Measurements from ENCODE around the gene CLEC1A.

GRCh38 chr12:10067942-10068341 is 30.8 kb downstream of the CLEC1A start:
- no peak for TF ChIP-seq POLR2A (IDR thresholded peaks at IDR 0.05)
- TF ChIP-seq CTCF (IDR thresholded peaks at IDR 0.05) = no peak
